GM21786 (cell line): ENCODE results near the gene RCSD1.

Experiments
- ATAC-seq: cut with Tn5 transposase; IDR thresholded peaks from one replicate; pipeline ENCODE4 v1.9.1; 2021; ENCODE audit not compliant: unreplicated experiment

Gene RCSD1

GRCh38 chr1:167617153-167618147, 12.6 kb upstream of the RCSD1 start:
- ATAC-seq: peak; percentile 59

GRCh38 chr1:167618366-167618765, 11.7 kb upstream of the RCSD1 start:
- no peak for ATAC-seq

- no peak for ATAC-seq
These were observed 11.2 kb upstream of the RCSD1 start for GRCh38 chr1:167618789-167619188.

- no peak for ATAC-seq
These were observed 10.0 kb upstream of the RCSD1 start for GRCh38 chr1:167620002-167620401.

- no peak for ATAC-seq
These were observed 8.2 kb upstream of the RCSD1 start for GRCh38 chr1:167621780-167622313.

GRCh38 chr1:167623951-167624350, 6.1 kb upstream of the RCSD1 start:
- ATAC-seq: no peak

GRCh38 chr1:167625040-167625823, 4.8 kb upstream of the RCSD1 start:
- ATAC-seq: no peak

GRCh38 chr1:167627615-167627864, 2.5 kb upstream of the RCSD1 start:
- ATAC-seq: peak; percentile 16

GRCh38 chr1:167627865-167628641, 2.0 kb upstream of the RCSD1 start:
- peak; percentile 68 for ATAC-seq

GRCh38 chr1:167628741-167629515, 1.1 kb upstream of the RCSD1 start:
- no peak for ATAC-seq

GRCh38 chr1:167630568-167631385, 745 bp downstream of the RCSD1 start:
- ATAC-seq: no peak

- ATAC-seq: no peak
These were observed 1.4 kb downstream of the RCSD1 start for GRCh38 chr1:167631386-167631935.

- no peak for ATAC-seq
These were observed 2.0 kb downstream of the RCSD1 start for GRCh38 chr1:167631936-167632614.

GRCh38 chr1:167633258-167633944, 3.4 kb downstream of the RCSD1 start:
- ATAC-seq: no peak

- no peak for ATAC-seq
These were observed 4.4 kb downstream of the RCSD1 start for GRCh38 chr1:167634435-167634834.

GRCh38 chr1:167635156-167635648, 5.2 kb downstream of the RCSD1 start:
- ATAC-seq: no peak

- no peak for ATAC-seq
These were observed 5.9 kb downstream of the RCSD1 start for GRCh38 chr1:167635941-167636340.

- no peak for ATAC-seq
These were observed 8.0 kb downstream of the RCSD1 start for GRCh38 chr1:167638064-167638463.
